Smooth muscle cell (in vitro differentiated cells): Measurements from ENCODE around the gene MAF. TPM values are rescaled to one million over a fixed set of nuclear protein-coding genes. Genes with fewer than 3 reads are reported as not detected.

Experiments
- DNase-seq: peaks from one replicate; lab custom pipeline; 2025; ENCODE audit not compliant: unreplicated experiment; lab: John Stamatoyannopoulos, UW
- H2AFZ ChIP-seq: fragments of 200-600 bp; sonication (generic); 2 replicates; pipeline ENCODE4 v1.6.0; 2016; ENCODE audit warnings: antibody characterized with exemption, low read depth, mild to moderate bottlenecking
- H3F3A ChIP-seq: fragments of 200-600 bp; sonication (generic); 2 replicates; pipeline ENCODE4 v1.6.0; 2017; ENCODE audit warnings: antibody characterized with exemption, low read depth
- H3K27ac ChIP-seq: fragments of 200-600 bp; sonication (generic); 2 replicates; pipeline ENCODE4 v1.5.1; 2016; ENCODE audit warnings: low read depth, mild to moderate bottlenecking
- H3K27me3 ChIP-seq: fragments of 200-600 bp; sonication (generic); 2 replicates; pipeline ENCODE4 v1.6.1; 2016; ENCODE audit warnings: low read depth, mild to moderate bottlenecking
- H3K36me3 ChIP-seq: fragments of 200-600 bp; sonication (generic); 2 replicates; pipeline ENCODE4 v1.5.1; 2016; ENCODE audit warnings: low read depth
- H3K4me1 ChIP-seq: fragments of 200-600 bp; sonication (generic); 2 replicates; pipeline ENCODE4 v1.5.1; 2016; ENCODE audit warnings: low read depth
- H3K4me2 ChIP-seq: fragments of 200-600 bp; sonication (generic); 2 replicates; pipeline ENCODE4 v1.6.0; 2016; ENCODE audit warnings: mild to moderate bottlenecking
- H3K4me3 ChIP-seq: fragments of 200-600 bp; sonication (generic); 2 replicates; pipeline ENCODE4 v1.5.1; 2016; ENCODE audit warnings: mild to moderate bottlenecking
- H3K79me2 ChIP-seq: fragments of 200-600 bp; sonication (generic); 2 replicates; pipeline ENCODE4 v1.6.0; 2016; ENCODE audit warnings: low read depth, mild to moderate bottlenecking
- H3K9ac ChIP-seq: fragments of 200-600 bp; sonication (generic); 2 replicates; pipeline ENCODE4 v1.6.0; 2016; ENCODE audit warnings: low read depth
- H3K9me3 ChIP-seq: fragments of 200-600 bp; sonication (generic); replicated peaks from 2 replicates; pipeline ENCODE4 v1.5.1; 2016; ENCODE audit warnings: low read depth
- H4K20me1 ChIP-seq: fragments of 200-600 bp; sonication (generic); 2 replicates; pipeline ENCODE4 v1.6.0; 2016; ENCODE audit warnings: low read depth
- WGBS: methylation state at CpG from one replicate; pipeline ENCODE4 v1.1.7; 2016; ENCODE audit warnings: low lambda C conversion rate; 5-methylcytosine and 5-hydroxymethylcytosine counted together
- polyA plus RNA-seq: library from polyadenylated mRNA; unstranded; fragments of >200 nt; fragmentation: Nextera tagmentation; extraction: Ambion mirVana; gene quantifications from 2 replicates; pipeline ENCODE4 v1.2.1, GENCODE V29; 2016
- total RNA-seq: library from RNA; depleted of rRNA; stranded (reverse); fragments of >200 nt; gene quantifications from 2 replicates; pipeline ENCODE4 v1.2.3, GENCODE V29; 2014
- TF ChIP-seq, protein P1 (sequence below): fragments of 200-600 bp; sonication (generic); IDR thresholded peaks from 2 replicates; pipeline ENCODE4 v1.5.1; 2017; ENCODE audit warnings: borderline replicate concordance, mild to moderate bottlenecking, antibody characterized with exemption; ENCODE audit not compliant: insufficient read depth, poor library complexity, severe bottlenecking

MAF gene
- total and polyA plus RNA-seq, 2 experiments from 2014 or later, result 19.1 to 54.9 TPM

DNA sequence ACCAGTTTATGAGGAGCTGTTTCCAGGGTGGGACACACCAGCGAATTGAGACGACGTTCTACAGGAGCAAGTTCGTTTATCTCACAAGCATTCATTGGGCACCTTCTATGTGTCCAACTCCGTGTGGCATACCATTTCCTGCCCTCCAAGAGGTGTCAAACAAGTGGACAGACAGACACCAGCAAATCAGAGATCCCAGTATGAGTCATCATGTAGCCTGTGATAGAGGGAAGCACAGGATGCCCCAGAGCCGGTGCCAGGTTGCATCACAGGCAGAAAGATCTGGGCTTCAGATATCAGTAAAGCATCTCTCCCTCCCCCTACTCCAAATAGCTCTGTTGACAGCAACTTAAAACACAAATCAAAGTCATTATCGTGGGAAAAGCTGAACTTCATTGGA is 31.8 kb upstream of the MAF start:
- H3K4me1 ChIP-seq, result peaks cover 3% of the 10 kb centered on the region
- TF ChIP-seq, protein P1, sequence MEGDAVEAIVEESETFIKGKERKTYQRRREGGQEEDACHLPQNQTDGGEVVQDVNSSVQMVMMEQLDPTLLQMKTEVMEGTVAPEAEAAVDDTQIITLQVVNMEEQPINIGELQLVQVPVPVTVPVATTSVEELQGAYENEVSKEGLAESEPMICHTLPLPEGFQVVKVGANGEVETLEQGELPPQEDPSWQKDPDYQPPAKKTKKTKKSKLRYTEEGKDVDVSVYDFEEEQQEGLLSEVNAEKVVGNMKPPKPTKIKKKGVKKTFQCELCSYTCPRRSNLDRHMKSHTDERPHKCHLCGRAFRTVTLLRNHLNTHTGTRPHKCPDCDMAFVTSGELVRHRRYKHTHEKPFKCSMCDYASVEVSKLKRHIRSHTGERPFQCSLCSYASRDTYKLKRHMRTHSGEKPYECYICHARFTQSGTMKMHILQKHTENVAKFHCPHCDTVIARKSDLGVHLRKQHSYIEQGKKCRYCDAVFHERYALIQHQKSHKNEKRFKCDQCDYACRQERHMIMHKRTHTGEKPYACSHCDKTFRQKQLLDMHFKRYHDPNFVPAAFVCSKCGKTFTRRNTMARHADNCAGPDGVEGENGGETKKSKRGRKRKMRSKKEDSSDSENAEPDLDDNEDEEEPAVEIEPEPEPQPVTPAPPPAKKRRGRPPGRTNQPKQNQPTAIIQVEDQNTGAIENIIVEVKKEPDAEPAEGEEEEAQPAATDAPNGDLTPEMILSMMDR, result no peak
- no peak overlapping the region for H3K4me3 ChIP-seq
- no peaks in the 10 kb centered on the region for H3K9me3 ChIP-seq
- H3F3A ChIP-seq, result peaks cover 4% of the 10 kb centered on the region
- no peaks in the 10 kb centered on the region for H3K27me3 ChIP-seq
- H3K79me2 ChIP-seq, result no peaks in the 10 kb centered on the region
- 62% methylated on average over 7 of the region's 7 CpGs for WGBS
- no peak overlapping the region for H3K4me2 ChIP-seq
- H3K27ac ChIP-seq, result no peak overlapping the region
- H2AFZ ChIP-seq, result no peak overlapping the region
- no peaks in the 10 kb centered on the region for H3K36me3 ChIP-seq
- no peaks in the 10 kb centered on the region for H4K20me1 ChIP-seq
- no peak for DNase-seq
- no peak overlapping the region for H3K9ac ChIP-seq

GRCh38 chr16:79628988-79629387 is 28.5 kb upstream of the MAF start:
- Histone ChIP-seq H3K9ac (peak overlapping the region; percentile 52), H2AFZ (no peak overlapping the region), H3K4me2 (peak overlapping the region; percentile 42), H3K27me3 (no peaks in the 10 kb centered on the region), H3K36me3 (no peaks in the 10 kb centered on the region), H3K27ac (peak overlapping the region; percentile 70), H3K9me3 (no peaks in the 10 kb centered on the region), H3F3A (peaks cover 4% of the 10 kb centered on the region), H4K20me1 (no peaks in the 10 kb centered on the region), H3K4me3 (no peak overlapping the region), H3K79me2 (no peaks in the 10 kb centered on the region), H3K4me1 (peaks cover 3% of the 10 kb centered on the region)
- WGBS, result 65% methylated on average over 6 of the region's 6 CpGs
- TF ChIP-seq, protein P1, result no peak
- DNase-seq, result no peak

DNA sequence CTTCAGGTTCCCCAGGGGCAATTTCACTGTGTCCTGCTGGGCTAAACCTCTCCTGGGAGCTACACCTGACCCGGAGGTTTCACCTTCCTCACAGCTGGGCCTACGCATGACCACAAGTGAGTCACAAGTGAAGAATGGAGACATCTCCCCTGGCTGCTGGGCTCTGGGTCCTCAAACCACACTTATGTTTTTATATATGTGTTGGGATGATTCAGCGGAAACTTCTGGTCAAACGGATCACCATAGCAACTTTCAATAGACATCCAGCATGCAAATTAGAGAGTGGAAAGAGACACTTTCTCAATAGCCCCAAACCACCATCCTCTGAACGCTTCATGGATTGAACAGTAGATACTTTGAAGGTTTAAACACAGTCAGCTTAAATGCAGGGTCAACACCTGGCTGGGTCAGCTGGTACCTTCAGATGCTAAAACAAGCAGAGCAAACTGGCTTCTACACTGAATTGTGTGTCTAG is 28.0 kb upstream of the MAF start:
- H3K4me1 ChIP-seq, result peaks cover 3% of the 10 kb centered on the region
- H3K9ac ChIP-seq, result peak overlapping the region; percentile 52
- peak overlapping the region; percentile 42 for H3K4me2 ChIP-seq
- no peaks in the 10 kb centered on the region for H4K20me1 ChIP-seq
- WGBS, result 38% methylated on average over 5 of the region's 5 CpGs
- H3K79me2 ChIP-seq, result no peaks in the 10 kb centered on the region
- H3F3A ChIP-seq, result peaks cover 4% of the 10 kb centered on the region
- H3K27me3 ChIP-seq, result peaks cover 1% of the 10 kb centered on the region
- no peaks in the 10 kb centered on the region for H3K36me3 ChIP-seq
- H3K9me3 ChIP-seq, result no peaks in the 10 kb centered on the region
- no peak overlapping the region for H2AFZ ChIP-seq
- peak overlapping the region; percentile 70 for H3K27ac ChIP-seq
- no peak overlapping the region for H3K4me3 ChIP-seq
- TF ChIP-seq, protein P1, result no peak
- no peak for DNase-seq

DNA sequence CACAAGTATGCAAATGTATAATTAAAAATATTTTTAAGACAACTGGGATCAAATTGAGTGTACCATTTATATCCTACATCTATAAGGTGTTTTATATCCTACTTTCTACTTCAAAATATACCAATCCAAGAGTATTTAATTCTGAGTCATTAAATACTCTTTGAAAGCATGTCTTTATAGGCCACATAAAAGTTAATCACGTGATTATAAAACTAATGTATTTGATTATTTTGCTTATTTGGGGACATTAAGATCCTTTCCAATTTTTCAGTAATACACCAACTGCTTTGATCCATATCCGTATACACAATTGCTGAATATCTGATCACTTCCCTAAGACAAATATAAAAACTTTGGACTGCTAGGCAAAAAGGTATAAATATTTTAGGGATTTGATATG is 26.6 kb upstream of the MAF start:
- TF ChIP-seq, protein P1, result no peak
- Histone ChIP-seq H3K27ac (no peak overlapping the region), H3K4me3 (no peak overlapping the region), H3K4me1 (peaks cover 3% of the 10 kb centered on the region), H3K36me3 (no peaks in the 10 kb centered on the region), H3F3A (peaks cover 4% of the 10 kb centered on the region), H3K4me2 (no peak overlapping the region), H4K20me1 (no peaks in the 10 kb centered on the region), H3K9ac (no peak overlapping the region), H3K9me3 (no peaks in the 10 kb centered on the region), H3K27me3 (peaks cover 12% of the 10 kb centered on the region), H2AFZ (no peak overlapping the region), H3K79me2 (no peaks in the 10 kb centered on the region)
- 95% methylated on average over 2 of the region's 2 CpGs for WGBS
- no peak for DNase-seq
